ENCODE data around the gene MGMT.

Gene MGMT

GRCh38 chr10:129497013-129497412, 30.0 kb downstream of the MGMT start:
- no peak for DNase-seq

DNA sequence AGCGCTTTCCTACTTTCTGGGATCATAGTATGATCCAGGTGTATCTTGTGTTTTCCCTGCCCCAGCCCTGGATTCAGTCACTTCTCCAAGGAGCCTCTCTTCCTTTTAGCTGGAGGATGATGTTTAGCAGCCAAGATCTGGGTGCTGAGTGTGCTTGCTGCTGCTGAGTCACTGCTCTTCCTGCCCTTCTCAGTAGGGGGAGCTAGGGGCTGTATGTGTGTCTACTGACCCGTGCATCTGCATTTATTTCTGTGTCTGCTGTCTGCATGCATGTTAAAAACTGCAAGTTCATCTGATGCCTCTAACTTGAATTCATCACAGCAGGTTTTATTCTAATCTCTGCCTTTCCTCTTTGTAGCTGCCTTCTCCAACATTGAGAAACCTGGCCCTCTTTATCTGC, 31.6 kb downstream of the MGMT start:
- DNase-seq, result no peak

- no peak for DNase-seq
These were observed 33.7 kb downstream of the MGMT start for GRCh38 chr10:129500617-129501339.

GRCh38 chr10:129501652-129502436, 34.8 kb downstream of the MGMT start:
- DNase-seq, result no peak

GRCh38 chr10:129502448-129502847, 35.4 kb downstream of the MGMT start:
- no peak for DNase-seq

GRCh38 chr10:129505500-129506075, 38.5 kb downstream of the MGMT start:
- no peak for DNase-seq

DNA sequence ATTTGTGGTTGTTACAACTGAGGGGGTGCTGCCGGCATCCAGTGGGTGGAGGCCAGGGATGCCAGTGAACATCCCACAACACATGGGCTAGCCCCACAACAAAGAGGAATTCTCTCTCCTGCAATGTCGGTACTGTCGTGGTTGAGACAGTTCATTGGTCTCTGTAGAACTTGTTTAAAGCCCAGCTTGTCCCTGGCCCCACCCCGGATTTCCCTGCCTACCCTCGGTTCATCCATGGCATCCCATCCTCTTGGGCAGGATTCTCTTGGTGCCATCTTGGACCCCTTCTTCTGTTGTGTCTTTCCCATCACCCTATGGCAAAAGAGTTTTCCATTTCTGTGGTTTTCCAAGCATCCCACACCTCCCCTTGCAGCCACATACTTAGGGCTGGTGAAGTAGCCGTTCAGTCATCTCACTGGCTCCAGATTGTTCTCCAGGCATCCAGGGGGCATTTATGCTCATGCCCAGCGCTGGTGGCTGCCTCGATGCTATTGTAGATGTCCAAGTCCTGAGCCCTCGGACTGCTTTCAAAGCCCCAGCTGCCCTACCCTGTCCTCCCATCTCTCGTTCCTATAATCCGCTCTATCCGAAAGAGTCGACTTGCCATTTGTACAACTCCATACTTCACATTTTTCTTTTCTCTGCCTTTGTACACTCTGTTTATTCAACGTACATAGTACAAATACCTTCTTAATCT, 39.2 kb downstream of the MGMT start:
- no peak for DNase-seq

- no peak for DNase-seq
These were observed 40.3 kb downstream of the MGMT start for GRCh38 chr10:129507216-129507889.

DNA sequence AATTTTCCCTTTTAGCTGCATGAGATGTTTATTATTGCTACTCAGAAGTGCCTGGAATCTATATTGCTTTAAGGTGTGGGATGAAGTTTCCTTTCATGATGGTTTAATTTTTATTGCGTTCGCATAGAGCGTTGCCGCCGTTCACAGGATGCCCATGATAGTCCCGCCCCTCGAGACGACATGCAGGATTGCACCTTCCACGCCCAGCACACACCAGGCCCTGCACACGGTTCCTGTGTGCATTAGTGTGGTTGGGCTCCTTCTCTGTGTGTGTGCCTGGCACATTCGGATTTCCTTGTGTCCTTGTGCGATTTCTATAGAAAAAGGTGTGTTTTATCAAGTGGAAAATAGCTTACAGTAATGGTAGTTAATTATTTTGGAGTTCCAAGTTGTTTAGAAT, 42.1 kb downstream of the MGMT start:
- DNase-seq, result no peak

GRCh38 chr10:129509835-129510234, 42.8 kb downstream of the MGMT start:
- DNase-seq, result no peak

DNA sequence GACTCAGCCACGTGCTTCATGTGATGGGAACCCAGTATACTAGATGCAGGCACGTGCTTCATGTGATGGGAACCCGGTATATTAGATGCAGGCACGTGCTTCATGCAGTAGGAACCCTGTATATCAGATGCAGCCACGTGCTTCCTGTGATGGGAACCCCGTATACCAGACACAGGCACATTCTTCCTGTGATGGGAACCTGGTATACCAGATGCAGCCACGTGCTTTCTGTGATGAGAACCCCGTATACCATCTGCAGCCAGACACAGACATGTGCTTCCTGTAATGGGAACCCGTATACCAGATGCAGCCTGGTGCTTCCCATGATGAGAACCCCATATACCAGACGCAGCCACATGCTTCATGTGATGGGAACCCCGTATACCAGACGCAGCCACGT, 44.0 kb downstream of the MGMT start:
- no peak for DNase-seq

- DNase-seq, result no peak
These were observed 44.7 kb downstream of the MGMT start for GRCh38 chr10:129511758-129512157.

DNA sequence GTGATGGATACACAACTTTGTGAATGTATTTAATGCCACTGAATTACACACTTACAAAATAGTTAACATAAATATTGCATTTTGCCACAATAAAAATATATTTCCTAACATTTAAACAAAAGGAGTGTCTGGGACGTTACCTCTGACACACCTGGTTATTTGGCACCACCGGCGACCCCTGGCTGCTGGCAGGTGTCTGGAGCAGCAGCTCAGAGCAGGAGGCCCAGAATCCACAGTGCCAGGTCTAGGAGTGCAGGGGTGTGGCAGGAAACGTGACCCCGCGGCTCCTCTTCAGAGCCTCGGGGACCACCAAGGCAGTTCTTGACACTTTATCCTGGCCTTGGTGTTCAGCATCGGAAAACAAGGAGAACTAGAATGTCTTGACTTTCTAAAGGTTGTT, 46.3 kb downstream of the MGMT start:
- no peak for DNase-seq

DNA sequence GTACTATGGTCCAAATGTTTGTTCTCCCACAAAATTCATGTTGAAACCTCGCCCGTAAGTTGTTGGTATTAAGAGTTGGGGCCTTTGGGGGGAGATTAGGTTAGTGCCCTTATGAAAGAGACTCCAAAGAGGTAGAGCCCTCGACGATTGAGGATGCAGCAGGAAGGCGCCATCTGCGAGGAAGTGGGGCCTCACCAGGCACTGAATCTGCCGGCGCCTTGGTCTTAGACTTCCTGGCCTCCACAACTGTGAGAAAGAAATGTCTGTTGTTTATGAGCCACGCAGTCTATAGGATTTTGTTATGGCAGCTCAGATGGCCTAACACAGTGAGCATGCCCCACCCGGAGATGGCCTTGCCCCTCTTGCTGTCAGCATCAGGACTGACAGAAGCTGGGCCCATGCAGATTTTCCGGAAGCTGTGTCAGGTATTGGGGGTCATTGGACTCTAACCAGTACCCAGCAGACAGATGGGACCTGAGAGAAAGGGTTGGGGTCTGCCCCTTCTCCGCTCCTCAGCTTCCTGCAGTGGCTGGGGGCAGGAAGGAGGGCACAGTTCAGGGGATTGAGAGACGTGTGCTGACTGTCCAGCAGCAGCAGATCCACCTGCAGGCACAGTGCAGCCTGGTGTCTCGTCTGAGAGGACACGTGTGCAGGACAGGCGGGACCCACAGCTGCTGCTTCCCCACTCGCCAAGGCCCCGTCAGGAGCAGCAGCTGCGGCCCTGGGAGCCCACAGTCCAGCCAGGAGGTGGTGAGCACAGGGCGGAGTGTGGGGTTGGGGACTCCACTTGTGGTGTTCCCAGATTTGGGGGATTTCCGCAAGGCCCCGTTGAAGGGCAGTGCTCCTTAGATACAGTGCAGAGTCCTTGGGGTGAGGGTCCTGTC, 47.8 kb downstream of the MGMT start:
- DNase-seq, result no peak

GRCh38 chr10:129516846-129517679, 50.0 kb downstream of the MGMT start:
- no peak for DNase-seq

- DNase-seq, result no peak
These were observed 50.6 kb downstream of the MGMT start for GRCh38 chr10:129517680-129518057.

- no peak for DNase-seq
These were observed 51.8 kb downstream of the MGMT start for GRCh38 chr10:129518793-129519192.

DNA sequence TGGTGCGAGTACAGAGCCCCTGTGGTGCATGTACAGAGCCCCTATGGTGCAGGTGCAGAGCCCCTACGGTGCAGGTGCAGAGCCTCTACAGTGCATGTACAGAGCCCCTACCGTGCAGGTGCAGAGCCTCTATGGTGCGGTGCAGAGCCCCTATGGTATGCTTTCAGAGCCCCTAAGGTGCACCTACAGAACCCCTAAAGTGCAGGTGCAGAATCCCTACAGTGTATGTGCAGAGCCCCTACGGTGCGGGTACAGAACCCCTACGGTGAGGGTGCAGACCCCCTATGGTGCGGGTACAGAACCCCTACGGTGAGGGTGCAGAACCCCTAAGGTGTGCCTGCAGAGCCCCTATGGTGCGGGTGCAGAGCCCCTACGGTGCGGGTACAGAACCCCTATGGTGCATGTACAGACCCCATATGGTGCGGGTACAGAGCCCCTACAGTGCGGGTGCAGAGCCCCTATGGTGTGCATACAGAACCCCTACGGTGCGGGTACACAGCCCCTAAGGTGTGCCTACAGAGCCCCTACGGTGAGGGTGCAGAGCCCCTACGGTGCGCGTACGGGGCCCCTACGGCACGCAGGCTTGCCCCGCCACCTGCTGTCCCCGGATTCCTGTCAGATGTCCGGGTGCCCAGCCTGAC, 53.5 kb downstream of the MGMT start:
- DNase-seq, result no peak

- no peak for DNase-seq
These were observed 54.4 kb downstream of the MGMT start for GRCh38 chr10:129521161-129522025.
